Measurements from ENCODE around the gene SLC39A11.

GRCh38 chr17:73027130-73027741, 65.3 kb downstream of the SLC39A11 start:
- no peak for TF ChIP-seq CTCF (IDR thresholded peaks at IDR 0.05)
- peak; percentile 83 for TF ChIP-seq TCF12 (IDR thresholded peaks at IDR 0.05)
- no peak for TF ChIP-seq MAX (IDR thresholded peaks at IDR 0.05; ENCODE audit: low read depth)
- TF ChIP-seq EZH2phosphoT487 (IDR thresholded peaks at IDR 0.05; ENCODE audit: borderline replicate concordance, low read depth), result no peak
- no peak for TF ChIP-seq USF2 (IDR thresholded peaks at IDR 0.05; ENCODE audit: borderline replicate concordance, low read depth, low read length)
- no peak; the same call in 1 of the 2 replicates for TF ChIP-seq REST (IDR thresholded peaks at IDR 0.05; ENCODE audit: low read depth, low read length)
- no peak for TF ChIP-seq GABPA (IDR thresholded peaks at IDR 0.05; ENCODE audit: low read depth)
- TF ChIP-seq RAD21 (IDR thresholded peaks at IDR 0.05; ENCODE audit: low read length), result no peak
- TF ChIP-seq TAF1 (IDR thresholded peaks at IDR 0.05; ENCODE audit: borderline replicate concordance, low read depth, low read length), result no peak
- TF ChIP-seq POLR2AphosphoS5 (IDR thresholded peaks at IDR 0.05; ENCODE audit: low read depth, low read length), result no peak
